IMR-90 (cell line): ENCODE results near the gene LAMA2.

Experiments
- MAFK ChIP-seq: IDR thresholded peaks from 2 replicates; pipeline ENCODE4 v1.6.1; 2012; ENCODE audit warnings: low read depth, low read length, improper control_type of control experiment
- MAZ ChIP-seq: IDR thresholded peaks from 2 replicates; pipeline ENCODE4 v1.6.1; 2012; ENCODE audit warnings: low read depth, mild to moderate bottlenecking, low read length, improper control_type of control experiment, moderate library complexity, borderline replicate concordance
- NFE2L2 ChIP-seq: fragments of 150-350 bp; IDR thresholded peaks from 2 replicates; pipeline ENCODE4 v1.6.1; 2016; ENCODE audit warnings: low read depth, mild to moderate bottlenecking, low read length
- POLR2A ChIP-seq: IDR thresholded peaks from 2 replicates; pipeline ENCODE4 v1.6.1; 2012; ENCODE audit warnings: mild to moderate bottlenecking, low read depth, low read length
- RAD21 ChIP-seq: IDR thresholded peaks from 2 replicates; pipeline ENCODE4 v1.6.1; 2012; ENCODE audit warnings: low read length, improper control_type of control experiment
- SMC3 ChIP-seq: fragments of 150-350 bp; IDR thresholded peaks from 2 replicates; pipeline ENCODE4 v1.6.1; 2016; ENCODE audit warnings: low read depth, mild to moderate bottlenecking, antibody characterized with exemption, low read length, moderate library complexity
- TF ChIP-seq, protein P1 (sequence below): conservative IDR thresholded peaks from 2 replicates; pipeline ENCODE4 v1.5.1; 2012; ENCODE audit warnings: mild to moderate bottlenecking, low read depth, low read length, improper control_type of control experiment

DNA sequence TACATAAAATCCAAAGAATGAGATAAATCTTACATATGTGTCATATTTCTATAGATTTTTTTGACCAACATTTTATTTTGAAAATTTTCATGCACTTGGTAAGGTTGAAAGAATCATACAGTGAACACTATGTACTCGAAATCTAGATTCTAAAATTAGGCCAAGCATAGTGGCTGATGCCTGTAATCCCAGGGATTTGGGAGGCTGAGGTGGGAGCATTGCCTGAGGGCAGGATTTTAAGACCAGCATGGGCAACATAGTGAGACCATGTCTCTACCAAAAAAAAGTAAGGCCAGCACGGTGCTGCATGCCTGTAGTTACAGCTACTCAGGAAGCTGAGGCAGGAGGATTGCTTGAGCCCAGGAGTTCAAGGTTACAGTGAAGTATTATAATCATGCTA lies 158.6 kb downstream of the LAMA2 start:
- TF ChIP-seq POLR2A (no peak), RAD21 (no peak), SMC3 (no peak), MAZ (no peak), MAFK (no peak), NFE2L2 (no peak)
- TF ChIP-seq, protein P1, sequence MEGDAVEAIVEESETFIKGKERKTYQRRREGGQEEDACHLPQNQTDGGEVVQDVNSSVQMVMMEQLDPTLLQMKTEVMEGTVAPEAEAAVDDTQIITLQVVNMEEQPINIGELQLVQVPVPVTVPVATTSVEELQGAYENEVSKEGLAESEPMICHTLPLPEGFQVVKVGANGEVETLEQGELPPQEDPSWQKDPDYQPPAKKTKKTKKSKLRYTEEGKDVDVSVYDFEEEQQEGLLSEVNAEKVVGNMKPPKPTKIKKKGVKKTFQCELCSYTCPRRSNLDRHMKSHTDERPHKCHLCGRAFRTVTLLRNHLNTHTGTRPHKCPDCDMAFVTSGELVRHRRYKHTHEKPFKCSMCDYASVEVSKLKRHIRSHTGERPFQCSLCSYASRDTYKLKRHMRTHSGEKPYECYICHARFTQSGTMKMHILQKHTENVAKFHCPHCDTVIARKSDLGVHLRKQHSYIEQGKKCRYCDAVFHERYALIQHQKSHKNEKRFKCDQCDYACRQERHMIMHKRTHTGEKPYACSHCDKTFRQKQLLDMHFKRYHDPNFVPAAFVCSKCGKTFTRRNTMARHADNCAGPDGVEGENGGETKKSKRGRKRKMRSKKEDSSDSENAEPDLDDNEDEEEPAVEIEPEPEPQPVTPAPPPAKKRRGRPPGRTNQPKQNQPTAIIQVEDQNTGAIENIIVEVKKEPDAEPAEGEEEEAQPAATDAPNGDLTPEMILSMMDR: no peak
